ENCODE measurements around the gene ARSG. TPM values are rescaled to one million over a fixed set of nuclear protein-coding genes. Genes with fewer than 3 reads are reported as not detected.
A peak's percentile ranks its signal among the peaks of the same experiment; 100 is the strongest.

ARSG gene
- total and polyA plus RNA-seq, 2 of the 4 experiments (the other 2 are of a cell fraction): 2.9 to 3.0 TPM

DNA sequence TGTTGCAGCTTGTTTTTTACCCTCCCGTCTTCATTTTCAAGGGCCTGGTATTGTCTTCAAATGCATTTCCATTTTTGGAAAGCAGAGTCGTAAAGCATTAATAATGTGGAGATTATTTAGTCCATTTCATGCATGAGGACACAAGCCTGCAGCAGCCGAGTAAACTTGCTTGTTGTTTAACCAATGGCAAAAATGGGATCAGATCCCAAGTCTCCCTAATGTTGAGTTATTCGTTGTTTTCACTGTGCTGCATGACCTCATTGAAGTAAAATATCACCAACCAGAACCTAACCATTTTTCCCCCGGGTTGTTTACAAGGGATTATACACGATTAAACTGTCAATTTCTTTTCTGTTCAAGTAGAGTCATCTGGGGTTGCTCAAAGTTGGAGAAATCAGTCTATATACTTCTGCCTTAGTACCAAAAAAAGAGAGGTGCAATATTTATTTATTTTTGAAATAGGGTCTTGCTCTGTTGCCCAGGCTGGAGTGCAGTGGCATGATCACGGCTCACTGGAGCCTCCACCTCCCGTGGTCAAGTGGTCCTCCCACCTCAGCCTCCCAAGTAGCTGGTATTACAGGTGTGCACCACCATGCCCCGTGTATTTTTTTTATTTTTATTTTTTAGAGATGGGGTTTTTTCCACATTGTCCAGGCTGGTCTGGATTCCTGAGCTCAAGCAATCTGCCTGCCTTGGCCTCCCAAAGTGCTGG, 31.1 kb upstream of the ARSG start:
- no peak overlapping the region for H3K14ac ChIP-seq (replicated peaks; ENCODE audit: low read depth, low read length)
- no peak overlapping the region for H3K56ac ChIP-seq (ENCODE audit: extremely low read depth, insufficient read depth, low read length)
- H3K27me3 ChIP-seq (ENCODE audit: control insufficient read depth, insufficient read depth, low read length): no peaks in the 10 kb centered on the region
- no peak overlapping the region; the same call in 1 of the 2 replicates for H3K4ac ChIP-seq (ENCODE audit: low read depth, low read length)
- no peaks in the 10 kb centered on the region for H4K20me1 ChIP-seq (ENCODE audit: insufficient read depth, low read length)
- ChIA-PET CTCF (no interaction called here), POLR2A (ENCODE audit: unreplicated experiment) (no interaction called here)
- no peak overlapping the region for H3K23ac ChIP-seq (ENCODE audit: low read depth, low read length)
- H4K8ac ChIP-seq (ENCODE audit: low read depth in 2 of 2, low read length in 2 of 2): peak overlapping the region in 1 of 2 experiments; percentile 25; a peak in 1 of 4 replicates
- intact Hi-C loops (cut with micrococcal nuclease) (loop anchor here (10.0 kb wide), 1 partner anchor 505 kb away; no protein-coding TSS in a partner anchor), dilution Hi-C loops (cut with HindIII; ENCODE audit: low sequenced_read_pairs, unreplicated experiment) (no loop called here), in situ Hi-C loops (cut with MboI; ENCODE audit: low sequenced_read_pairs) (loop anchor here (5.0 to 25.0 kb wide), 3 partner anchors 142 to 502 kb away; no protein-coding TSS in a partner anchor)
- BruUV-seq (replicated peaks): no TSS peak
- H2BK120ac ChIP-seq (ENCODE audit: low read depth, low read length): no peak overlapping the region
- no peak overlapping the region for H2AK5ac ChIP-seq (ENCODE audit: low read depth, low read length)
- no peaks in the 10 kb centered on the region for H3K79me1 ChIP-seq (ENCODE audit: low read depth in 1 of 2, low read length in 2 of 2)
- H3K4me2 ChIP-seq (ENCODE audit: low read depth, low read length): no peak overlapping the region
- H4K5ac ChIP-seq (ENCODE audit: low read depth, low read length): no peak overlapping the region; the same call in 1 of the 2 replicates
- ATAC-seq (ENCODE audit: low read depth): no peak
- H3K4me3 ChIP-seq (ENCODE audit: insufficient read depth, low read depth, low read length): no peak overlapping the region
- no peak overlapping the region for H2BK5ac ChIP-seq (ENCODE audit: low read depth, low read length, poor library complexity, severe bottlenecking)
- H3K4me1 ChIP-seq (ENCODE audit: control insufficient read depth, insufficient read depth, low read length): peaks cover 2% of the 10 kb centered on the region; the same call in 1 of the 2 replicates
- no peak overlapping the region for H2BK20ac ChIP-seq (ENCODE audit: low read depth, low read length)
- no peak overlapping the region for H2AFZ ChIP-seq (replicated peaks; ENCODE audit: low read length, poor library complexity)
- no peak overlapping the region for H2AK9ac ChIP-seq (replicated peaks; ENCODE audit: low read depth, low read length, poor library complexity)
- no peak overlapping the region for H4K91ac ChIP-seq (ENCODE audit: insufficient read depth, low read depth, low read length)
- no peak overlapping the region for H3K9ac ChIP-seq (ENCODE audit: low read depth, low read length)
- no peaks in the 10 kb centered on the region for H3K9me3 ChIP-seq (ENCODE audit: control insufficient read depth, insufficient read depth, low read length)
- H3K36me3 ChIP-seq (ENCODE audit: control insufficient read depth, insufficient read depth, low read length): peaks cover 6% of the 10 kb centered on the region
- no peak for DNase-seq
- H3K18ac ChIP-seq (ENCODE audit: low read depth, low read length): no peak overlapping the region
- 100% methylated on average over 2 of the region's 9 CpGs; no CpG with 5 or more reads in 1 of the 2 experiments for whole genome bisulfite sequencing, 2 experiments (ENCODE audit: extremely low coverage in 2 of 2, insufficient read length in 1 of 2)
- no peak overlapping the region for H3K27ac ChIP-seq (ENCODE audit: insufficient read depth, low read length)
- peaks cover 2% of the 10 kb centered on the region; the same call in 1 of the 2 replicates for H3K9me1 ChIP-seq (ENCODE audit: insufficient read depth, low read length)
- no peak overlapping the region for H2BK15ac ChIP-seq (ENCODE audit: low read depth, low read length)
- TF ChIP-seq, protein P1, sequence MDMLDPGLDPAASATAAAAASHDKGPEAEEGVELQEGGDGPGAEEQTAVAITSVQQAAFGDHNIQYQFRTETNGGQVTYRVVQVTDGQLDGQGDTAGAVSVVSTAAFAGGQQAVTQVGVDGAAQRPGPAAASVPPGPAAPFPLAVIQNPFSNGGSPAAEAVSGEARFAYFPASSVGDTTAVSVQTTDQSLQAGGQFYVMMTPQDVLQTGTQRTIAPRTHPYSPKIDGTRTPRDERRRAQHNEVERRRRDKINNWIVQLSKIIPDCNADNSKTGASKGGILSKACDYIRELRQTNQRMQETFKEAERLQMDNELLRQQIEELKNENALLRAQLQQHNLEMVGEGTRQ (IDR thresholded peaks at IDR 0.05; ENCODE audit: low read depth, low read length): no peak
- TF ChIP-seq, protein P2, sequence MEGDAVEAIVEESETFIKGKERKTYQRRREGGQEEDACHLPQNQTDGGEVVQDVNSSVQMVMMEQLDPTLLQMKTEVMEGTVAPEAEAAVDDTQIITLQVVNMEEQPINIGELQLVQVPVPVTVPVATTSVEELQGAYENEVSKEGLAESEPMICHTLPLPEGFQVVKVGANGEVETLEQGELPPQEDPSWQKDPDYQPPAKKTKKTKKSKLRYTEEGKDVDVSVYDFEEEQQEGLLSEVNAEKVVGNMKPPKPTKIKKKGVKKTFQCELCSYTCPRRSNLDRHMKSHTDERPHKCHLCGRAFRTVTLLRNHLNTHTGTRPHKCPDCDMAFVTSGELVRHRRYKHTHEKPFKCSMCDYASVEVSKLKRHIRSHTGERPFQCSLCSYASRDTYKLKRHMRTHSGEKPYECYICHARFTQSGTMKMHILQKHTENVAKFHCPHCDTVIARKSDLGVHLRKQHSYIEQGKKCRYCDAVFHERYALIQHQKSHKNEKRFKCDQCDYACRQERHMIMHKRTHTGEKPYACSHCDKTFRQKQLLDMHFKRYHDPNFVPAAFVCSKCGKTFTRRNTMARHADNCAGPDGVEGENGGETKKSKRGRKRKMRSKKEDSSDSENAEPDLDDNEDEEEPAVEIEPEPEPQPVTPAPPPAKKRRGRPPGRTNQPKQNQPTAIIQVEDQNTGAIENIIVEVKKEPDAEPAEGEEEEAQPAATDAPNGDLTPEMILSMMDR (conservative IDR thresholded peaks at IDR 0.05; ENCODE audit: low read depth, low read length): no peak
- no peak for TF ChIP-seq MAFK (IDR thresholded peaks at IDR 0.05; ENCODE audit: low read depth, low read length)
- TF ChIP-seq NFE2L2 (IDR thresholded peaks at IDR 0.05; ENCODE audit: low read depth, low read length): no peak
- TF ChIP-seq MAZ (IDR thresholded peaks at IDR 0.05; ENCODE audit: borderline replicate concordance, low read depth, low read length): no peak
- TF ChIP-seq ELK1 (IDR thresholded peaks at IDR 0.05; ENCODE audit: borderline replicate concordance, low read depth, low read length): no peak
- no peak for TF ChIP-seq RAD21 (IDR thresholded peaks at IDR 0.05; ENCODE audit: low read length)
- TF ChIP-seq POLR2A (IDR thresholded peaks at IDR 0.05; ENCODE audit: low read depth, low read length): no peak
- TF ChIP-seq FOS (IDR thresholded peaks at IDR 0.05; ENCODE audit: low read depth, low read length): no peak
- TF ChIP-seq SMC3 (IDR thresholded peaks at IDR 0.05; ENCODE audit: low read depth, low read length): no peak
- TF ChIP-seq RCOR1 (IDR thresholded peaks at IDR 0.05; ENCODE audit: insufficient replicate concordance, low read length): no peak
- no peak for TF ChIP-seq CHD1 (IDR thresholded peaks at IDR 0.05; ENCODE audit: low read depth, low read length)
- TF ChIP-seq MXI1 (IDR thresholded peaks at IDR 0.05; ENCODE audit: borderline replicate concordance, low read depth, low read length): no peak
- no peak for TF ChIP-seq BHLHE40 (IDR thresholded peaks at IDR 0.05; ENCODE audit: low read depth, low read length)
- TF ChIP-seq CEBPB (IDR thresholded peaks at IDR 0.05; ENCODE audit: low read depth, low read length): no peak

Data from IMR-90 (cell line).